ENCODE results near the gene AP2A2.

Gene AP2A2

GRCh38 chr11:1006762-1007161, 81.1 kb downstream of the AP2A2 start:
- WGBS = 95% methylated on average over 13 of the region's 13 CpGs
- Histone ChIP-seq H3K79me1 (replicated peaks; ENCODE audit: low read length, poor library complexity, severe bottlenecking) (peaks cover 44% of the 10 kb centered on the region), H3K9me3 (ENCODE audit: control insufficient read depth, low read length) (no peaks in the 10 kb centered on the region), H4K91ac (ENCODE audit: low read length) (no peak overlapping the region), H3K9ac (ENCODE audit: low read length) (no peak overlapping the region), H3K23ac (ENCODE audit: low read length in 2 of 2) (no peak overlapping the region), H2AFZ (ENCODE audit: low read depth, low read length) (no peak overlapping the region), H3K18ac (ENCODE audit: low read depth in 1 of 2, low read length in 2 of 2) (no peak overlapping the region), H3K27me3 (ENCODE audit: control insufficient read depth in 1 of 2, insufficient read depth in 1 of 2, low read length in 2 of 2) (no peaks in the 10 kb centered on the region), H4K8ac (ENCODE audit: low read length) (no peak overlapping the region), H3K4me1 (ENCODE audit: control insufficient read depth, insufficient read depth, low read depth, low read length) (peaks cover 13% of the 10 kb centered on the region), H3K4me2 (ENCODE audit: low read length, poor library complexity, severe bottlenecking) (no peak overlapping the region), H3K27ac (ENCODE audit: low read length, poor library complexity, severe bottlenecking) (no peak overlapping the region), H2BK5ac (ENCODE audit: low read depth, low read length, poor library complexity, severe bottlenecking) (no peak overlapping the region), H3K36me3 (ENCODE audit: control insufficient read depth in 1 of 2, insufficient read depth in 2 of 2, low read depth in 1 of 2, low read length in 2 of 2) (peaks cover 89% of the 10 kb centered on the region in 2 experiments), H2BK12ac (ENCODE audit: low read length in 2 of 2) (no peak overlapping the region), H3K14ac (ENCODE audit: low read length in 2 of 2) (no peak overlapping the region), H2BK15ac (ENCODE audit: low read depth, poor library complexity, severe bottlenecking) (no peak overlapping the region), H2AK5ac (ENCODE audit: low read length, severe bottlenecking) (no peak overlapping the region), H3K4me3 (ENCODE audit: insufficient read depth in 1 of 2, low read depth in 1 of 2, low read length in 2 of 2) (no peak overlapping the region), H3K4ac (ENCODE audit: low read depth in 1 of 2, low read length in 2 of 2) (no peak overlapping the region), H2BK120ac (ENCODE audit: low read depth, low read length) (no peak overlapping the region)
- DNase-seq = no peak

GRCh38 chr11:1007279-1007678, 81.6 kb downstream of the AP2A2 start:
- 97% methylated on average over 10 of the region's 10 CpGs for WGBS
- Histone ChIP-seq H3K9me3 (ENCODE audit: control insufficient read depth, low read length) (no peaks in the 10 kb centered on the region), H3K36me3 (ENCODE audit: control insufficient read depth in 1 of 2, insufficient read depth in 2 of 2, low read depth in 1 of 2, low read length in 2 of 2) (peaks cover 89% of the 10 kb centered on the region in 2 experiments), H2AFZ (ENCODE audit: low read depth, low read length) (no peak overlapping the region), H2BK5ac (ENCODE audit: low read depth, low read length, poor library complexity, severe bottlenecking) (no peak overlapping the region), H3K23ac (ENCODE audit: low read length in 2 of 2) (no peak overlapping the region), H3K27me3 (ENCODE audit: control insufficient read depth in 1 of 2, insufficient read depth in 1 of 2, low read length in 2 of 2) (no peaks in the 10 kb centered on the region), H2BK15ac (ENCODE audit: low read depth, poor library complexity, severe bottlenecking) (no peak overlapping the region), H3K14ac (ENCODE audit: low read length in 2 of 2) (no peak overlapping the region), H3K18ac (ENCODE audit: low read depth in 1 of 2, low read length in 2 of 2) (no peak overlapping the region), H2BK12ac (ENCODE audit: low read length in 2 of 2) (no peak overlapping the region), H4K8ac (ENCODE audit: low read length) (no peak overlapping the region), H3K9ac (ENCODE audit: low read length) (no peak overlapping the region), H2BK120ac (ENCODE audit: low read depth, low read length) (no peak overlapping the region), H3K4me2 (ENCODE audit: low read length, poor library complexity, severe bottlenecking) (no peak overlapping the region), H3K4me1 (ENCODE audit: control insufficient read depth, insufficient read depth, low read depth, low read length) (peaks cover 13% of the 10 kb centered on the region), H3K79me1 (replicated peaks; ENCODE audit: low read length, poor library complexity, severe bottlenecking) (peaks cover 44% of the 10 kb centered on the region), H4K91ac (ENCODE audit: low read length) (no peak overlapping the region), H3K27ac (ENCODE audit: low read length, poor library complexity, severe bottlenecking) (no peak overlapping the region), H3K4ac (ENCODE audit: low read depth in 1 of 2, low read length in 2 of 2) (no peak overlapping the region), H2AK5ac (ENCODE audit: low read length, severe bottlenecking) (no peak overlapping the region), H3K4me3 (ENCODE audit: insufficient read depth in 1 of 2, low read depth in 1 of 2, low read length in 2 of 2) (no peak overlapping the region)
- DNase-seq = no peak

GRCh38 chr11:1008001-1008802, 82.5 kb downstream of the AP2A2 start:
- no peak overlapping the region for H3K4me2 ChIP-seq (ENCODE audit: low read length, poor library complexity, severe bottlenecking)
- no peak overlapping the region for H3K9ac ChIP-seq (ENCODE audit: low read length)
- peaks cover 13% of the 10 kb centered on the region for H3K4me1 ChIP-seq (ENCODE audit: control insufficient read depth, insufficient read depth, low read depth, low read length)
- peaks cover 84 to 89% of the 10 kb centered on the region in 2 experiments for H3K36me3 ChIP-seq (ENCODE audit: control insufficient read depth in 1 of 2, insufficient read depth in 2 of 2, low read depth in 1 of 2, low read length in 2 of 2)
- no peak overlapping the region for H3K4me3 ChIP-seq (ENCODE audit: insufficient read depth in 1 of 2, low read depth in 1 of 2, low read length in 2 of 2)
- no peak overlapping the region for H2AFZ ChIP-seq (ENCODE audit: low read depth, low read length)
- no peak overlapping the region for H3K14ac ChIP-seq (ENCODE audit: low read length in 2 of 2)
- peaks cover 44% of the 10 kb centered on the region for H3K79me1 ChIP-seq (replicated peaks; ENCODE audit: low read length, poor library complexity, severe bottlenecking)
- no peak overlapping the region for H2BK15ac ChIP-seq (ENCODE audit: low read depth, poor library complexity, severe bottlenecking)
- 98% methylated on average over 33 of the region's 38 CpGs for WGBS
- no peak overlapping the region for H3K18ac ChIP-seq (ENCODE audit: low read depth in 1 of 2, low read length in 2 of 2)
- H4K8ac ChIP-seq (ENCODE audit: low read length) = no peak overlapping the region
- no peaks in the 10 kb centered on the region for H3K9me3 ChIP-seq (ENCODE audit: control insufficient read depth, low read length)
- no peaks in the 10 kb centered on the region for H3K27me3 ChIP-seq (ENCODE audit: control insufficient read depth in 1 of 2, insufficient read depth in 1 of 2, low read length in 2 of 2)
- H2BK5ac ChIP-seq (ENCODE audit: low read depth, low read length, poor library complexity, severe bottlenecking) = no peak overlapping the region
- H2AK5ac ChIP-seq (ENCODE audit: low read length, severe bottlenecking) = no peak overlapping the region
- H2BK120ac ChIP-seq (ENCODE audit: low read depth, low read length) = no peak overlapping the region
- no peak for DNase-seq
- no peak overlapping the region for H3K4ac ChIP-seq (ENCODE audit: low read depth in 1 of 2, low read length in 2 of 2)
- H2BK12ac ChIP-seq (ENCODE audit: low read length in 2 of 2) = no peak overlapping the region
- no peak overlapping the region for H4K91ac ChIP-seq (ENCODE audit: low read length)
- H3K23ac ChIP-seq (ENCODE audit: low read length in 2 of 2) = no peak overlapping the region
- H3K27ac ChIP-seq (ENCODE audit: low read length, poor library complexity, severe bottlenecking) = no peak overlapping the region

GRCh38 chr11:1008803-1009145, 83.1 kb downstream of the AP2A2 start:
- WGBS = 93% methylated on average over 10 of the region's 11 CpGs
- Histone ChIP-seq H3K4ac (ENCODE audit: low read depth in 1 of 2, low read length in 2 of 2) (no peak overlapping the region), H2BK12ac (ENCODE audit: low read length in 2 of 2) (no peak overlapping the region), H3K9ac (ENCODE audit: low read length) (no peak overlapping the region), H2BK5ac (ENCODE audit: low read depth, low read length, poor library complexity, severe bottlenecking) (no peak overlapping the region), H3K27ac (ENCODE audit: low read length, poor library complexity, severe bottlenecking) (no peak overlapping the region), H4K8ac (ENCODE audit: low read length) (no peak overlapping the region), H2AK5ac (ENCODE audit: low read length, severe bottlenecking) (no peak overlapping the region), H2BK15ac (ENCODE audit: low read depth, poor library complexity, severe bottlenecking) (no peak overlapping the region), H2BK120ac (ENCODE audit: low read depth, low read length) (no peak overlapping the region), H2AFZ (ENCODE audit: low read depth, low read length) (no peak overlapping the region), H4K91ac (ENCODE audit: low read length) (no peak overlapping the region), H3K4me3 (ENCODE audit: insufficient read depth in 1 of 2, low read depth in 1 of 2, low read length in 2 of 2) (no peak overlapping the region), H3K18ac (ENCODE audit: low read depth in 1 of 2, low read length in 2 of 2) (no peak overlapping the region), H3K36me3 (ENCODE audit: control insufficient read depth in 1 of 2, insufficient read depth in 2 of 2, low read depth in 1 of 2, low read length in 2 of 2) (peaks cover 80 to 92% of the 10 kb centered on the region in 2 experiments), H3K4me1 (ENCODE audit: control insufficient read depth, insufficient read depth, low read depth, low read length) (peaks cover 17% of the 10 kb centered on the region), H3K9me3 (ENCODE audit: control insufficient read depth, low read length) (no peaks in the 10 kb centered on the region), H3K23ac (ENCODE audit: low read length in 2 of 2) (no peak overlapping the region), H3K4me2 (ENCODE audit: low read length, poor library complexity, severe bottlenecking) (no peak overlapping the region), H3K14ac (ENCODE audit: low read length in 2 of 2) (no peak overlapping the region), H3K27me3 (ENCODE audit: control insufficient read depth in 1 of 2, insufficient read depth in 1 of 2, low read length in 2 of 2) (no peaks in the 10 kb centered on the region), H3K79me1 (replicated peaks; ENCODE audit: low read length, poor library complexity, severe bottlenecking) (peaks cover 42% of the 10 kb centered on the region)
- no peak for DNase-seq

Measured in mesenchymal stem cell (in vitro differentiated cells and primary cell).